Epithelial cell of esophagus (primary cell): ENCODE data around the gene MAP3K4.
"Not testable (repeated sequence)": the region's sequence is repeated elsewhere in the genome, so short reads cannot be mapped to it uniquely, and the experiment has no call there.

Experiments used
- DNase-seq: peaks from one replicate; pipeline ENCODE4 v3.0.0; 2010; ENCODE audit warnings: low read depth
- H3K4me3 ChIP-seq: 2 replicates; pipeline ENCODE4 v1.5.1; 2011; ENCODE audit warnings: mild to moderate bottlenecking, low read length, control low read depth
- TF ChIP-seq, protein P1 (sequence below): IDR thresholded peaks from 2 replicates; pipeline ENCODE4 v1.5.1; 2011; ENCODE audit warnings: low read depth, mild to moderate bottlenecking, low read length, control low read depth, inconsistent platforms; ENCODE audit not compliant: insufficient read depth; ENCODE audit errors: missing control alignments

MAP3K4 gene

DNA sequence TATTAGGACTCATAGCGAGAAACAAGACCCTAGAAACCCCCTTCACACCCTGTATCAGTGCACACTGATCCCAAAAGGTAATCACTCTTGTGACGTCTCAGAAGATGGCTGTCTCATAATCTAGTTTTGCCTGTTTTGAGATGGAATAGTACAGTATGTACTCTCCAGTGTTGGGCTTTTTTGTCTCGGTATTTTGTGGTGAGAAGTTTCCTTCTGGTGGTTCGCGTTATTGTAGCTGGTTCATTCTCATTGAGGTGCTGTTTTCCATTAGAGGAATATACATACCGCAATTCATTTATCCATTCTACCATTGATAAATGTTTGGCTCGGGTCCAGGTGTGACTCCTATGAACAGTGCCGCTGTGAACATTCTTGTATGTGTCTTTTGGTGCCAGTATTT, 27.9 kb upstream of the MAP3K4 start:
- H3K4me3 ChIP-seq = no peak overlapping the region
- no peak for DNase-seq
- TF ChIP-seq, protein P1, sequence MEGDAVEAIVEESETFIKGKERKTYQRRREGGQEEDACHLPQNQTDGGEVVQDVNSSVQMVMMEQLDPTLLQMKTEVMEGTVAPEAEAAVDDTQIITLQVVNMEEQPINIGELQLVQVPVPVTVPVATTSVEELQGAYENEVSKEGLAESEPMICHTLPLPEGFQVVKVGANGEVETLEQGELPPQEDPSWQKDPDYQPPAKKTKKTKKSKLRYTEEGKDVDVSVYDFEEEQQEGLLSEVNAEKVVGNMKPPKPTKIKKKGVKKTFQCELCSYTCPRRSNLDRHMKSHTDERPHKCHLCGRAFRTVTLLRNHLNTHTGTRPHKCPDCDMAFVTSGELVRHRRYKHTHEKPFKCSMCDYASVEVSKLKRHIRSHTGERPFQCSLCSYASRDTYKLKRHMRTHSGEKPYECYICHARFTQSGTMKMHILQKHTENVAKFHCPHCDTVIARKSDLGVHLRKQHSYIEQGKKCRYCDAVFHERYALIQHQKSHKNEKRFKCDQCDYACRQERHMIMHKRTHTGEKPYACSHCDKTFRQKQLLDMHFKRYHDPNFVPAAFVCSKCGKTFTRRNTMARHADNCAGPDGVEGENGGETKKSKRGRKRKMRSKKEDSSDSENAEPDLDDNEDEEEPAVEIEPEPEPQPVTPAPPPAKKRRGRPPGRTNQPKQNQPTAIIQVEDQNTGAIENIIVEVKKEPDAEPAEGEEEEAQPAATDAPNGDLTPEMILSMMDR = no peak

DNA sequence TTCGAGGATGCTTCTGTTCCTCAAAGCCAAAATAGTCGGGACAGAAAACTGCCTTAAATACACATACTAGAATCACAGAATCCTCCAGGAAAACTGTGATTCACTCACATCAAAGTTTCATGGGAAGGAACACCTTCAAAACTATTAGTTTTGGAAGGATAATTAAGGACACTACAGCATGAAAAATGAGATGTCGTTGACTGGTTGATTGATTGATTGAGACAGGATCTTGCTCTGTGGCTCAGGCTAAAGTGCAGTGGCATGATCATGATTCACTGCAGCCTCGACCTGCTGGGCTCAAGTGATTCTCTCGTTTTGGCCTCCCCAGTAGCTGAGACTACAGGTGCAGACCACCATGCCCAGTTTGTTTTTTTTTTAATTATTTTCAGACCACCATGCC, 25.7 kb upstream of the MAP3K4 start:
- TF ChIP-seq, protein P1 = no peak
- no peak overlapping the region for H3K4me3 ChIP-seq
- no peak for DNase-seq

DNA sequence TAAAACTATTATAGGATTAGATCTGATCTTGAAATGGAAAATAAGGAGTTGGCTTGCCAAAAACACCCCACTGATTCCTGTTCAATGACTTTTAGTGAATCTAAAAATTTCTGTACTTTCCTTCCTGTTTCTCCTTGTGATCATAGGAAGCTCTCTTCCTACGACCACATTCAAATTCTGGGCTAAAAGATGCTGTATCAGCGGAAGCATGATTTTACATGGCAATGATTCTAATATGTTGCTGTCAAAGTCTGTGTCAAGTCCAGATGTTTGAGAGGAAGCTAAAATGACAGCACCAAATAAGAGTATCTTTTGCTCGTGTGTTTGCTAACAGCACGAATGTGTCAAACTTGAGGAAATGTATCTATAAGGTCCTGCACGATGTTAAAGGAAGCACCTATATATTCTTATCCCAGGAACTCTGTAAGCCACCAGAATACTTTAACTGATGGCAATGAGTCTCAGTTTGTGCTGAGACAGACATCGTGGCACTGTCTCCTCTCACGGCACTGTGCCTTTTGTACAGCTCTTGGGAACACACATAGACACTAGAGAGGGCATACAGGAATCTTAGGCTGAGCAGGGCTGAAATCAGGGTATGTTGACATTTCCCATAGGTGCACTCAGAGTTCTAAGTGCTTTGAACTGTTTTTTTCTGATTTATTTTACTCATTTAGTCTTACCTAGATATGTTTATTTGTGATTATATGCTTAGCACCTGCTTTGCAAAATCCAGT, 24.9 kb upstream of the MAP3K4 start:
- TF ChIP-seq, protein P1 = no peak
- DNase-seq = no peak
- no peak overlapping the region for H3K4me3 ChIP-seq

DNA sequence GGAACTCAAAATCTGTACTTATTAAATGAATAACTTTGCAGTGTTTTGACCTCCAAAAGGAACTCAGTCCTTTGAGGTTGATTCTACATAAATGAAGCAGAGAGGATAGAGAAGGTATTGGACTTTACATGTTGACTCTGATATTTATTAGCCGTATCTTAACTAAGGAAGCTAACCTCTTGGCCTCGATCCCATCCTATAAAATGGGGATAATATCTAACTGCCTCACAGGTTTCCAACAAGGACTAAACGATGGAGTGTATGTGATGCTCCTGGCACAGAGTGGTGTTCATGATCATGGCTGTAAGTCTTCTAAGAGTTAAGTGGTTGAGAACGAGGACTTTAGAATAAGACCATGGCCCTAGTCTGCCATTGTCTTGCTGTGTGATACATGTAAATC, 24.2 kb upstream of the MAP3K4 start:
- no peak for DNase-seq
- TF ChIP-seq, protein P1 = no peak
- H3K4me3 ChIP-seq = no peak overlapping the region

DNA sequence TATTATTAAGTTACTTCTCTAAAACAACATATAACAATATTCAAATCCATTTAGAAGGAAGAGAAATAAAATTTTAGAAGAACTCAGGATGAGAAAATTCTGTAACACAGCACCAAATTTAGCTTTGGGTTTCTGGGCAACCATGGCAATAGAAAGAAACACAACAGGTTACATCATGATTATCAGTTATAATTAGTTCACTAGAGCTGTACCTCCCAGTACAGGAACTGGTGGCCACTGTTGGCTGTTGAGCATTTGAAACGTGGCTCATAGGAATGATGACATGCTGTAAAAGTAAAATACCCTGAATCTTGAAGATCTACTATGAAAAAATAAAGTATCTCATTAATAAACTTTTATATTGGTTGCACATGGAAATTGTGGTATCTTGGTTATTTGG, 23.7 kb upstream of the MAP3K4 start:
- DNase-seq = no peak
- TF ChIP-seq, protein P1 = no peak
- no peak overlapping the region for H3K4me3 ChIP-seq

DNA sequence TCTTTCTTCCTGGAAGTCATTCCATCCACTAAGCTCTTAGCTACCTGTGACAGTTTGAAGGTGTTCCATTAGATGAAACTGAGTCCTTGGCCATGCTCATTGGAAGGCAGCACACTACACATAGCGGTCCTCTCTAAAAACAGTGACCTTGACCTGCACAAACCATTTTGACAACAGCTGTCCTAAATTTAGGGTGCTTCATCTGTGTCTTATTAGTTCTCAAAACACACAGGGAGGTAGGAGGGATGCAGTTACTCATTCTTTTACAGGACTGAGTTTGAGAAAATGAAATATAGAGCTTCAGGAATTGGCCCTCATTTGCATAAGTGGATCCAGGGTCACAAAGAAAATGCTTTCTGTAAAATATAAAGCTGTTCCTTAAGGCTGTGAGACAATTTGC, 20.4 kb upstream of the MAP3K4 start:
- H3K4me3 ChIP-seq = no peak overlapping the region
- TF ChIP-seq, protein P1 = no peak
- no peak for DNase-seq

DNA sequence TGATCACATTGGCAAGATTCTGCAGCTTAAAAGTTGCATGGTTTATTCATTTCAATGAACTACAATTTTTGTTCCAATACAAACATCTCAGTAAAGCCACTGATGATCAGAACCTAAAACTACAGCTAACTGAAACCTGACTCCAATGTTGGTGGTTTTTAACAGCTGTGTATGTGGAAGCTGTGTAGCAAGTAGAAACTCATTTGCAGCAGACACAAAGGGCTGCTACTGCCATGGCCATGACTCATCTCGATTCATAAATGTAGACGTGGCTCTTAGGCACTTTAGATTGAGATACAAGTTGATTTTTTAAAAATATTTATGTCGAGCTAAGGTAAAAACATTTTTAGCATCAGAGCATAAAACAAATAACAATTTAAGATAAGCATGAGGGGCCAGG, 19.5 kb upstream of the MAP3K4 start:
- H3K4me3 ChIP-seq = no peak overlapping the region
- TF ChIP-seq, protein P1 = no peak
- peak; percentile 93 for DNase-seq

DNA sequence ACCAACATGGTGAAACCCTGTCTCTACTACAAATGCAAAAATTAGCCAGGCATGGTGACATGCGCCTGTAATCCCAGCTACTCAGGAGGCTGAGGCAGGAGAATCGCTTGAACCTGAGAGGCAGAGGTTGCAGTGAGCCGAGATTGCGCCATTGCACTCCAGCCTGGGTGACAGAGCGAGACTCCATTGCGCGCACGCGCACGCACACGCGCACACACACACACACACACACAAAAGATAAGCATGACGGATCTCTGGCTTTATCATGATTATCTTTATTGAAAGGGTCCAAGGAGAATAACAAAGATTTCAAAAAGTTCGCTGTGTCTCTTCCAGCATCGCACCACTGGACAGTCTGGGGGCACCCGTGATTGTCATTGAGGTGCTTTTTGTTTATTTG, 19.0 kb upstream of the MAP3K4 start:
- not testable (repeated sequence) for H3K4me3 ChIP-seq, DNase-seq
